GM12872 (cell line): ENCODE measurements around the gene APMAP.

ENCODE experiments used
- TF ChIP-seq, protein P1 (sequence below): IDR thresholded peaks from 3 replicates; pipeline ENCODE4 v1.5.1; 2011; ENCODE audit warnings: low read depth, mild to moderate bottlenecking, low read length, moderate library complexity; ENCODE audit not compliant: insufficient read depth

APMAP gene

GRCh38 chr20:25031241-25031640 is 38.7 kb upstream of the APMAP start:
- TF ChIP-seq, protein P1, sequence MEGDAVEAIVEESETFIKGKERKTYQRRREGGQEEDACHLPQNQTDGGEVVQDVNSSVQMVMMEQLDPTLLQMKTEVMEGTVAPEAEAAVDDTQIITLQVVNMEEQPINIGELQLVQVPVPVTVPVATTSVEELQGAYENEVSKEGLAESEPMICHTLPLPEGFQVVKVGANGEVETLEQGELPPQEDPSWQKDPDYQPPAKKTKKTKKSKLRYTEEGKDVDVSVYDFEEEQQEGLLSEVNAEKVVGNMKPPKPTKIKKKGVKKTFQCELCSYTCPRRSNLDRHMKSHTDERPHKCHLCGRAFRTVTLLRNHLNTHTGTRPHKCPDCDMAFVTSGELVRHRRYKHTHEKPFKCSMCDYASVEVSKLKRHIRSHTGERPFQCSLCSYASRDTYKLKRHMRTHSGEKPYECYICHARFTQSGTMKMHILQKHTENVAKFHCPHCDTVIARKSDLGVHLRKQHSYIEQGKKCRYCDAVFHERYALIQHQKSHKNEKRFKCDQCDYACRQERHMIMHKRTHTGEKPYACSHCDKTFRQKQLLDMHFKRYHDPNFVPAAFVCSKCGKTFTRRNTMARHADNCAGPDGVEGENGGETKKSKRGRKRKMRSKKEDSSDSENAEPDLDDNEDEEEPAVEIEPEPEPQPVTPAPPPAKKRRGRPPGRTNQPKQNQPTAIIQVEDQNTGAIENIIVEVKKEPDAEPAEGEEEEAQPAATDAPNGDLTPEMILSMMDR: no peak

- TF ChIP-seq, protein P1: no peak
These were observed 38.2 kb upstream of the APMAP start for GRCh38 chr20:25030649-25031207.

GRCh38 chr20:25030007-25030648 is 37.6 kb upstream of the APMAP start:
- TF ChIP-seq, protein P1: no peak

DNA sequence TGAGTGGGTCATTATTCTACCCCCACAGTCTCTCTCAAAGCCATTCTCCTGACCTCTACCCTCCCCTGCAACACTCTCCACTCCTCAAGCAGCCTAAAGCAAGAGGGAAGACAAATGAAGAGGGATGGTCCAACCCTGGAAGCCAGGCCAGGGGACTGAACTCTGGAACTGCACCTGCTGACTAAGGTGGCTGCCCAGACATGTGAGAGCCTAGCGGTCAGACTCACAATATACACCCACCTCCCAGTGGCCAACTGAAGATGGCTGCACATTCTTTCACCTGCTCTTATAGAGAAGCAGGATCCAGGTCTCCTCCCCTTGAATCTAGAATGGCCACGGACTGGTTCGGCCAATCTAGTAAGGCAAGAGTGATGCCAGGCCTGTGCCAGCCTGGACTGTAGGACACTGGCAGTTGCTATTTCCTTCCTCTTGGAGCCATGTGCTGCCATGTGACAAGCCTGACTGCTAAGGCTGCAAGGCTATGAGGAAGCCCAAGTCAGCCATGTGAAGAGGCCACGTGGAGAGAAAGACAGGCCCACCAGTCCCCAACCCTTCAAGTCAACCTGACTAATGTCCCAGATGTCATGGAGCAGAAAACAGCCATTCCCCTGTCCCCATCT is 33.5 kb upstream of the APMAP start:
- TF ChIP-seq, protein P1: no peak

- TF ChIP-seq, protein P1: no peak
These were observed 32.7 kb upstream of the APMAP start for GRCh38 chr20:25025091-25025861.

- TF ChIP-seq, protein P1: no peak
These were observed 31.6 kb upstream of the APMAP start for GRCh38 chr20:25024171-25024570.

DNA sequence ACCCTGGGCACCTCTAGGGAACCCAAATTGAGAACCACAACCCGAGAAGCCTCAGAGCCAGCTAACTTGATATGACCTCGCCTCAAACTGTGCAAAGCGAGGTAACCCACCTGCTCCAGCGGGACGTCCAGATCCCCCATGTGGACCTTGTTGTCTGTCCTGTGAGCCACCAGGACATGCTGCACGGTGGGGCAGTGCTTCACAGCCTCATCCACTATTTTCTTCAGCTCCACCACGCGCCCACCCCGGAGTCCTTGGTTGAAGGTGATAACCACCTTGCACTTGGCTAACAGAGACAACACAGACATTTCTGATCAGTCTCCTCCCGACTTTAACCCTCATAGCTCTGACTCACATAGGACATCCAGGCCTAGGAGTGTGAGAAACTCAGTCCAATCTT is 30.8 kb upstream of the APMAP start:
- TF ChIP-seq, protein P1: no peak
